Measurements from ENCODE around the gene POSTN. TPM values are rescaled to one million over a fixed set of nuclear protein-coding genes. Genes with fewer than 3 reads are reported as not detected.

Gene POSTN
- total RNA-seq, 4 donors from 2014 or later = 67.9 to 778 (median 76.4) TPM

GRCh38 chr13:37641391-37641790 is 42.8 kb upstream of the POSTN start:
- no peaks in the 10 kb centered on the region for H3K9me3 ChIP-seq
- no peaks in the 10 kb centered on the region for H3K27me3 ChIP-seq
- intact Hi-C loops (cut with DNase I; ENCODE audit: low total_unique reads) = no loop called here
- no peaks in the 10 kb centered on the region for H3K4me1 ChIP-seq
- no peak overlapping the region for H3K27ac ChIP-seq
- no peaks in the 10 kb centered on the region for H3K36me3 ChIP-seq
- TF ChIP-seq POLR2A (IDR thresholded peaks at IDR 0.05) (no peak), CTCF (IDR thresholded peaks at IDR 0.05) (no peak)
- no peak overlapping the region for H3K4me3 ChIP-seq
- no peak for DNase-seq

GRCh38 chr13:37640499-37640898 is 41.9 kb upstream of the POSTN start:
- Histone ChIP-seq H3K27ac (no peak overlapping the region), H3K4me3 (no peak overlapping the region), H3K27me3 (no peaks in the 10 kb centered on the region), H3K9me3 (no peaks in the 10 kb centered on the region), H3K4me1 (no peaks in the 10 kb centered on the region), H3K36me3 (no peaks in the 10 kb centered on the region)
- no peak for DNase-seq
- TF ChIP-seq POLR2A (IDR thresholded peaks at IDR 0.05) = no peak
- TF ChIP-seq CTCF (IDR thresholded peaks at IDR 0.05) = peak; percentile 36 to 56 (median 40)
- intact Hi-C loops (cut with DNase I; ENCODE audit: low total_unique reads) = no loop called here

- H3K9me3 ChIP-seq = no peaks in the 10 kb centered on the region
- H3K27me3 ChIP-seq = no peaks in the 10 kb centered on the region
- DNase-seq = no peak
- TF ChIP-seq POLR2A (IDR thresholded peaks at IDR 0.05) (no peak), CTCF (IDR thresholded peaks at IDR 0.05) (no peak)
- no peak overlapping the region for H3K27ac ChIP-seq
- H3K4me1 ChIP-seq = no peaks in the 10 kb centered on the region
- intact Hi-C loops (cut with DNase I; ENCODE audit: low total_unique reads) = no loop called here
- no peaks in the 10 kb centered on the region for H3K36me3 ChIP-seq
- H3K4me3 ChIP-seq = no peak overlapping the region
These were observed 38.1 kb upstream of the POSTN start for GRCh38 chr13:37636701-37637100.

GRCh38 chr13:37632294-37632693 is 33.7 kb upstream of the POSTN start:
- H3K4me3 ChIP-seq = no peak overlapping the region
- TF ChIP-seq POLR2A (IDR thresholded peaks at IDR 0.05) = no peak
- no peak for TF ChIP-seq CTCF (IDR thresholded peaks at IDR 0.05)
- H3K27me3 ChIP-seq = no peaks in the 10 kb centered on the region
- H3K4me1 ChIP-seq = no peaks in the 10 kb centered on the region
- no peak for DNase-seq
- H3K36me3 ChIP-seq = no peaks in the 10 kb centered on the region
- H3K9me3 ChIP-seq = no peaks in the 10 kb centered on the region
- H3K27ac ChIP-seq = no peak overlapping the region
- intact Hi-C loops (cut with DNase I; ENCODE audit: low total_unique reads) = no loop called here

- H3K4me3 ChIP-seq = no peak overlapping the region
- no peak for DNase-seq
- no peaks in the 10 kb centered on the region for H3K36me3 ChIP-seq
- no peak for TF ChIP-seq CTCF (IDR thresholded peaks at IDR 0.05)
- no peak for TF ChIP-seq POLR2A (IDR thresholded peaks at IDR 0.05)
- H3K4me1 ChIP-seq = no peaks in the 10 kb centered on the region
- no peaks in the 10 kb centered on the region for H3K9me3 ChIP-seq
- no peaks in the 10 kb centered on the region for H3K27me3 ChIP-seq
- no peak overlapping the region for H3K27ac ChIP-seq
- intact Hi-C loops (cut with DNase I; ENCODE audit: low total_unique reads) = no loop called here
These were observed 28.9 kb upstream of the POSTN start for GRCh38 chr13:37627428-37627827.
